GM19025 (cell line): Measurements from ENCODE around the gene ADCY4.
"Not testable (repeated sequence)": the region's sequence is repeated elsewhere in the genome, so short reads cannot be mapped to it uniquely, and the experiment has no call there.

ENCODE experiments used
- ATAC-seq: cut with Tn5 transposase; IDR thresholded peaks from one replicate; pipeline ENCODE4 v1.9.1; 2021; ENCODE audit warnings: mild to moderate bottlenecking, low read depth, moderate library complexity; ENCODE audit not compliant: unreplicated experiment

ADCY4 gene

DNA sequence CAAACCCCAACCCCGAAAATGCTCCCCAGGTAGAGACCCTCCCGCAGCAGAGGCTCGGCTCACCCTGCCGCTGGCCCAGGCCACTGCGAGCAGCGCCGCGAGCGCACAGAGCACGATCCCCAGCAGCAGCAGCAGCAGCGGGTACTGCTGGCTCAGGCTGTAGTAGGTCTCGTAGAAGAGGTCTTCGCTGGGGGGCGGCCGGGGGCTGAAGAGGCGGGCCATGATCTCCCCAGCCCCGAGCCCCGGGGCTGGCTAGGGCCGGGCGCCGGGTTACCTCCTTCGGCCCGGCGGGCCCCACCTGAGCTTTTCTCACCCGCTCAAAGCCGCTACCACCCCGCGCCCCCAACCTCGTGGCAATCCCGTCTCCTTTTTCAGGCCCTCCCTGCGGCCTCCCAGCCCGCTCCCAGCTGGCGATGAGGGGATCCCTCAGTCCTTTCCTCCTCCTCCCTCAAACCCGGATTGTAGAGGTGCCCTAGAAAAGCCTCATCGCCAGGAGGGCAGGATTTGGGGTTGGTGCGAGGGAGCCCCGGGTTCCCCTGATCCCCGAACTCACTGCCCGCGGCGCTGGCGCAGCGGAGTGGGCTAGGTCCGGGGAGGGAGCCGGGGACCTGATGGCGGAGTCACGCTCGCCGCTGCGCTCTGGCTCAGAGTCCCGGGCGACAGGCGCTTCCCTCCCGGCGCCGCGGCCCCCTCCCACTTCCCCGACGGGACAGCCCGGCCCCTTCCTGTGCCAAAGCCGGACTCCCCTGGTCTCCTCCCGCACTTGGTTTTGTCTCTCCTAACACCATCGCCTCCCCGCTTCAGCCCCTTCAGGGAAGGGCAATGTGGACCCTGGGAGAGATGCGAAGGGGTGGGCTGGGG is at the start of gene ADCY4:
Gene ADCY4, minus strand, starts transcription at position 641 of the 861 bp plus-strand sequence. Its CDS starts 419 bp downstream, at position 222.
- ATAC-seq: no peak

GRCh38 chr14:24384169-24384568 is 49.3 kb upstream of the ADCY4 start:
- ATAC-seq: no peak

- no peak for ATAC-seq
These were observed 47.1 kb upstream of the ADCY4 start for GRCh38 chr14:24382064-24382371.

DNA sequence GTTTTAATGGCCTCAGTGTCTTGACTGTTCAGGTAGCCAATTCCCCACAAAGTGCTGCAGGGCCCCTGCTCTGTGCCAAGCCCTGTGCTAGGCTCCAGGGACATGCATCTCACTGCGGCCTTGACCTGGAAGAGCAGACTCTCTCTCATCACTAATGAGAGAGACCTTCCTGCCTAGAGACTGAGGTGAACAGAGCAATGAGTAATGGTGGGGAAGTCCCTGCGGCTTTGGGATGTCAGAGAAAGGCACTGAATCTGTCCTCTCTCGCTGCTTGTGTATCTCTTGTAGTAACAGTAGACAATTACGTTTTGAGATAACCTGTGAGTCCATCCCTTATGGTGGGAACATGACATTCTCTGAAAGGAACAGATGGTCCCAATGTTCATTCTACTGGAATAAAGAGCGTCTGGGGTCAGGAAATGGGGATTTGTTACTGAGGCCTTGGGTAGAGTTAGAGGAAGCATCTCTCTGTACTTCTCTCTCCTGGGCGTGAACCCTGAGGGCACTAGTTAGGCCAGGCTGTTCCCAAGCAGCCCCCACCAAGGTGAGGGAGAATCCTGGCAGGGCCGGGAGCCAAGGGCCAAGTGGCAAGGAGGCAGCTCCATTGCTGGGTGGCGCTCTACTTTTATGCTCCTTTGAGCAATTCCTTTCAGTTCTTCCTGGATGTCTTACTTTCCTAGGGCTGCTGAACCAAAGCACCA is 46.6 kb upstream of the ADCY4 start:
- ATAC-seq: peak; percentile 70

- ATAC-seq: no peak
These were observed 45.2 kb upstream of the ADCY4 start for GRCh38 chr14:24379907-24380730.

- ATAC-seq: no peak
These were observed 44.4 kb upstream of the ADCY4 start for GRCh38 chr14:24378981-24379906.

DNA sequence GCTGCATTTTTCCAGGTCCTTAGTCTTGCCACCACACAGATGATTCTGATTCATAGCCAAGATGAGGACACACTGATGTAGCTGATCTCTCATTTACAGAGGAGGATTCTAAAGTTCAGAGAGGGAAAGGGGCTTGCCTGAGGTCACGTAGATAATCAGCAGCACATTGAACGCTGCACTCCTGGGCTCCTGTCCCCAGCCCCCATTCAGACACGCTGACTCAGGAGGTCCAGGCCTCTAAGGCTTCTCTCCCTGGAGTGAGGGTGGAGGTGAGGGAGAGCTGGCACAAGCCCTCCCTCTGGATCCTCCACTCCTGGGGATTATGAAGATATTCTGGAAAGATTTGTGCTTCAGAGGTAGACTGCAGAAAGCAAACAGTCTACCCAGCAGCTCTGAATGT is 43.5 kb upstream of the ADCY4 start:
- no peak for ATAC-seq

DNA sequence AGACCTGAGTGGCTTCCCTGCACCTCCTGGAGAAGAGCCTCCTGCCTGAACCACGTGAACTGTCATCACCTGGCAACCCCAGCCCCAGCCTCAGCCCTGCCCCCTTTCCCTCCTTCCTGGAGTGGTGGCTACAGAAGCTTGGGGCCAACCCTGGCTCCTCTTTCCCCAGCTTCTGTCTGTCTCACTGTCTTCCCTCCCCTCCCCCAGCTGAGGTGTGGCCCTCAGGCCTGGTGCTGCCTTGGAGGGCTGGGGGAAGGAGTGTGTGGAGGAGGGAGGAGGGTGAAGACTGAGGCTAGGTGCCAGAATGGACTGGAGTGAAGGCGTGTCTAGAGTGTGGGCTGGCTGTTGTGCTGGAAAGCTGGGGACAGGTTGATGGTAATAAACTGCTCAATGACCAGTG is 42.8 kb upstream of the ADCY4 start:
- no peak for ATAC-seq

DNA sequence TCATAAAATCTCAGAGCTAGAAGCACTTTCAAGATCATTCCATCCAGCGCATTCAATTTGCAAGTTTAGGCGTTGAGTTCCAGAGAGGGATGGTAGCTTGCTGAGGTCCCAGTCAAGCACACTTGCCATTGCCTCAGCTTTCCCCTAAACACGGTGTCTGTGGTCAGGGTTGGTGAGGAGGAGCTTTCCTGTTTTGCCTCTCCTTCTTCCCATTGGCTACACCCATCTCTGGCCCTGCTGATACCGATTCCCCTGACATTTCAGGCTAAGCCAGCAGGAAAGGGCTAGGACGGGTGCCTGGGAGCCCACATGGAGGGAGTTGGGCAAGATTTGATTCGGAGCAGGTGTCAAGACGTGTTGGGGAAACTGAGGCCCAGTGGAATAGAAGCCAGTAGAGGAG is 42.3 kb upstream of the ADCY4 start:
- ATAC-seq: no peak

DNA sequence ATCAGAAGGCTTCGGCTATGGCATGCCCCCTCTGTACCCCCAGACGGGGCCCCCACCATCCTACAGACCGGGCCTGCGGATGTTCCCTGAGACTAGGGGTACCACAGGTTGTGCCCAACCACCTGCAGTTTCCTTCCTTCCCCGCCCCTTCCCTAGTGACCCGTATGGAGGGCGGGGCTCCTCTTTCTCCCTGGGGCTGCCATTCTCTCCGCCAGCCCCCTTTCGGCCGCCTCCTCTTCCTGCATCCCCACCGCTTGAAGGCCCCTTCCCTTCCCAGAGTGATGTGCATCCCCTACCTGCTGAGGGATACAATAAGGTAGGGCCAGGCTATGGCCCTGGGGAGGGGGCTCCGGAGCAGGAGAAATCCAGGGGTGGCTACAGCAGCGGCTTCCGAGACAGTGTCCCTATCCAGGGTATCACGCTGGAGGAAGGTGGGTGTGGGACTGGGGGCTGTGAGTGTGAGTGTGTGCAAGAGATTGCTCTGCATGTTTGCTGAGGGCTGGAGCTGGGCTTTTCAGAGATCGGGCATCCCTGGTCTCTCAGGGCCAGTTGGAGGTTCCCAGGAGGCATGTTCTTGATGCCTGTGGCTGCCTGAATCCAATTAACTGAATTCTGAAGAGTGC is 41.7 kb upstream of the ADCY4 start:
- no peak for ATAC-seq

- no peak for ATAC-seq
These were observed 38.0 kb upstream of the ADCY4 start for GRCh38 chr14:24372701-24373416.

- ATAC-seq: not testable (repeated sequence)
These were observed 36.7 kb upstream of the ADCY4 start for GRCh38 chr14:24371605-24372004.

GRCh38 chr14:24370748-24371147 is 35.9 kb upstream of the ADCY4 start:
- no peak for ATAC-seq

GRCh38 chr14:24369907-24370687 is 35.2 kb upstream of the ADCY4 start:
- no peak for ATAC-seq

- ATAC-seq: no peak
These were observed 34.6 kb upstream of the ADCY4 start for GRCh38 chr14:24369463-24369862.

GRCh38 chr14:24368562-24369252 is 33.8 kb upstream of the ADCY4 start:
- no peak for ATAC-seq

GRCh38 chr14:24368212-24368561 is 33.3 kb upstream of the ADCY4 start:
- no peak for ATAC-seq
